PFSK-1 (cell line): Measurements from ENCODE around the gene INPP5A.

Experiments
- POLR2AphosphoS5 ChIP-seq: IDR thresholded peaks from 2 replicates; pipeline ENCODE4 v1.6.1; 2012; ENCODE audit warnings: low read depth, mild to moderate bottlenecking, control low read depth, low read length, moderate library complexity
- REST ChIP-seq, 2 experiments: IDR thresholded peaks; 2 replicates each; pipeline versions ENCODE4 v1.6.1 to v1.8.0; 2011 to 2012; ENCODE audit warnings: low read depth in 2 of 2, low read length in 2 of 2, control low read depth in 1 of 2, inconsistent platforms in 1 of 2, mild to moderate bottlenecking in 1 of 2, moderate library complexity in 1 of 2; ENCODE audit not compliant: insufficient read depth in 1 of 2
- TAF1 ChIP-seq: IDR thresholded peaks from 2 replicates; pipeline ENCODE4 v1.6.1; 2012; ENCODE audit warnings: low read length, control low read depth, borderline replicate concordance; ENCODE audit not compliant: insufficient read depth

DNA sequence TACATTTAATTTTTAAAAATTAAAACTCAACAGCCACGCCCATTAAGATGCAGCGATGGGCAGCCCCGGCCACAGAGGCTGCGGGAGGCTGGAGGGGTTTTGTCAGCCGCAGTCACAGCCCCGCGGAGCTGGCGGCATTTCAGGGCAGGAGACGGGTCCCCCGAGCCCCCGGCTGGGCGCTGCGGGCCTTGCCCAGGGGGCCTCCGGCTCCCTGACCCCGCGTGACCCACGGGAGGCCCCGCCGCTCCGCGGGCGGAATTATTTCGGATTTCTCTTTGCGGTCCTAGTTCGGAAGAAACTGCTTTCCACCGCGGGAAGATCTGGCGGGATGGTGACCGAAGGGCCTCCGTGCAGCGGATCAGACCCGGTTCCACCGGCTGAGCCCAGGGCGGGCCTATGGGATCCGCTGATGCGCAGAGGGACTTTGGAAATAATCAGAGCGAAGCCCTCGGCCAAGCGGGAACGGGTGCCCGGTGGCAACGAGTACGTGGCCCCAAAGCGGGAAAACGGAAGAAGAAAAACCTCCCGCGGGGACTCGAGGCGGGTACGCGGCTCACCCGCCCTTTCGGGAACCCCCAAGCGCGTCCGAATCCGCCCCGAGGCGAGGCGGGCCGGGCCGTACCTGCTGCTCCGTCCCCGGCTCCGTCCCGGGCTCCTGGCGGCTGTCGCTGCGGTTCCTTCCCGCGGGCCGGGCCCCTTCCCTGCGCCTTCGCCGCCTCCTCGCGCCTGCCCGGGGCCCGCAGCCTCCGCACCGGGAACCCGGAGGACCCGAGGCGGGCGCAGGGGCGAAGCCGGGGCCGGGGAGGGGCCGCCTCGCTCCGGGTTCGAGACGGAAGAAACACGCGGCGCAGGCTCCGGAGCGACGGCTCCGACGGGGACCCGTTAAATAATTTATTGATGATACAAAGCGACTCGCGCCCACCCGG, 246.6 kb downstream of the INPP5A start:
- no peak for TF ChIP-seq POLR2AphosphoS5
- TF ChIP-seq REST (IDR thresholded peaks at IDR 0.05; ENCODE audit: insufficient read depth in 1 of 2, low read depth in 2 of 2, low read length in 2 of 2): no peak
- TF ChIP-seq TAF1: no peak
